GM23338 (cell line): Measurements from ENCODE around the gene SFI1. TPM values are rescaled to one million over a fixed set of nuclear protein-coding genes. Genes with fewer than 3 reads are reported as not detected.

Experiments
- ATAC-seq: fragments of 200-7000 bp; cut with Tn5 transposase; 3 replicates; pipeline ENCODE4 v1.9.1; 2020
- DNase-seq: peaks from one replicate; pipeline ENCODE4 v3.0.0-alpha.2; 2015; ENCODE audit warnings: low spot score
- H2AFZ ChIP-seq: fragments of 200-600 bp; sonication (generic); 2 replicates; pipeline ENCODE4 v1.8.0; 2016; ENCODE audit warnings: antibody characterized with exemption, mild to moderate bottlenecking, moderate library complexity
- H3F3A ChIP-seq: fragments of 200-600 bp; sonication (generic); replicated peaks from 2 replicates; pipeline ENCODE4 v1.8.0; 2017; ENCODE audit warnings: antibody characterized with exemption, mixed run types, low read depth
- H3K27ac ChIP-seq: fragments of 200-600 bp; sonication (generic); 2 replicates; pipeline ENCODE4 v1.6.1; 2016; ENCODE audit warnings: low read depth
- H3K27me3 ChIP-seq: fragments of 200-600 bp; sonication (generic); 2 replicates; pipeline ENCODE4 v1.8.0; 2016; ENCODE audit warnings: mild to moderate bottlenecking, mixed run types, moderate library complexity; ENCODE audit not compliant: insufficient read depth
- H3K36me3 ChIP-seq: fragments of 200-600 bp; sonication (generic); 2 replicates; pipeline ENCODE4 v1.8.0; 2016; ENCODE audit warnings: mild to moderate bottlenecking; ENCODE audit not compliant: insufficient read depth
- H3K4me1 ChIP-seq: fragments of 200-600 bp; sonication (generic); 2 replicates; pipeline ENCODE4 v1.8.0; 2016; ENCODE audit warnings: mild to moderate bottlenecking, moderate library complexity; ENCODE audit not compliant: insufficient read depth
- H3K4me2 ChIP-seq: fragments of 200-600 bp; sonication (generic); 2 replicates; pipeline ENCODE4 v1.7.1; 2017; ENCODE audit warnings: mixed run types
- H3K4me3 ChIP-seq: fragments of 200-600 bp; sonication (generic); 2 replicates; pipeline ENCODE4 v1.6.1; 2016; ENCODE audit warnings: mixed run types
- H3K79me2 ChIP-seq: fragments of 200-600 bp; sonication (generic); replicated peaks from 2 replicates; pipeline ENCODE4 v1.8.0; 2017; ENCODE audit warnings: mild to moderate bottlenecking; ENCODE audit not compliant: insufficient read depth
- H3K9me2 ChIP-seq: fragments of 200-600 bp; sonication (generic); 2 replicates; pipeline ENCODE4 v1.8.0; 2017; ENCODE audit not compliant: insufficient read depth
- H4K20me1 ChIP-seq: fragments of 200-600 bp; sonication (generic); replicated peaks from 2 replicates; pipeline ENCODE4 v1.8.0; 2017; ENCODE audit warnings: mild to moderate bottlenecking; ENCODE audit not compliant: insufficient read depth
- H3K27ac Mint-ChIP-seq: 2 replicates; pipeline ENCODE4 v1.8.0; 2020; ENCODE audit warnings: inconsistent platforms, mild to moderate bottlenecking, moderate library complexity, mixed read lengths
- H3K27me3 Mint-ChIP-seq: 3 replicates; pipeline ENCODE4 v1.8.0; 2022; ENCODE audit warnings: low read depth, mild to moderate bottlenecking, moderate library complexity, mixed read lengths, inconsistent platforms; ENCODE audit not compliant: insufficient read depth, poor library complexity
- H3K36me3 Mint-ChIP-seq: 3 replicates; pipeline ENCODE4 v1.8.0; 2021; ENCODE audit warnings: low read depth, mild to moderate bottlenecking, inconsistent platforms, moderate library complexity, mixed read lengths
- H3K4me1 Mint-ChIP-seq: 3 replicates; pipeline ENCODE4 v1.8.0; 2020; ENCODE audit warnings: mild to moderate bottlenecking, inconsistent platforms, mixed read lengths
- H3K4me3 Mint-ChIP-seq: 3 replicates; pipeline ENCODE4 v1.8.0; 2021; ENCODE audit warnings: moderate library complexity, mild to moderate bottlenecking, inconsistent platforms, mixed read lengths
- H3K9me3 Mint-ChIP-seq: 3 replicates; pipeline ENCODE4 v1.8.0; 2020; ENCODE audit warnings: moderate library complexity, mild to moderate bottlenecking, inconsistent platforms, mixed read lengths
- CREB1 ChIP-seq: fragments of 250-450 bp; sonication (Bioruptor Pico); IDR thresholded peaks from 2 replicates; pipeline ENCODE4 v1.5.0; 2020; ENCODE audit warnings: low read depth, mild to moderate bottlenecking, moderate library complexity
- ETS1 ChIP-seq: IDR thresholded peaks from 2 replicates; pipeline ENCODE4 v1.6.1; 2016; ENCODE audit warnings: antibody characterized with exemption
- EZH2 ChIP-seq: fragments of 200-600 bp; sonication (generic); IDR thresholded peaks from one replicate; pipeline ENCODE4 v1.8.0; 2017; ENCODE audit warnings: antibody characterized with exemption, mild to moderate bottlenecking, low read depth; ENCODE audit not compliant: unreplicated experiment
- EZH2phosphoT487 ChIP-seq: fragments of 200-600 bp; sonication (generic); IDR thresholded peaks from one replicate; pipeline ENCODE4 v1.8.1; 2018; ENCODE audit warnings: antibody characterized with exemption; ENCODE audit not compliant: unreplicated experiment
- JUNB ChIP-seq: IDR thresholded peaks from one replicate; pipeline ENCODE4 v1.6.1; 2016; ENCODE audit warnings: antibody characterized with exemption; ENCODE audit not compliant: unreplicated experiment
- NANOG ChIP-seq: IDR thresholded peaks from 2 replicates; pipeline ENCODE4 v1.6.1; 2016; ENCODE audit warnings: antibody characterized with exemption, borderline replicate concordance
- POLR2AphosphoS5 ChIP-seq: IDR thresholded peaks from 2 replicates; pipeline ENCODE4 v1.6.1; 2016; ENCODE audit warnings: antibody characterized with exemption, low read depth
- ZNF114 ChIP-seq: fragments of 250-450 bp; sonication (Bioruptor Pico); IDR thresholded peaks from 2 replicates; pipeline ENCODE4 v1.5.0; 2020; ENCODE audit warnings: mild to moderate bottlenecking, moderate library complexity
- ZNF331 ChIP-seq: fragments of 250-450 bp; sonication (Bioruptor Pico); IDR thresholded peaks from 2 replicates; pipeline ENCODE4 v1.5.0; 2020; ENCODE audit warnings: low read depth, mild to moderate bottlenecking, moderate library complexity
- polyA plus RNA-seq: library from polyadenylated mRNA; unstranded; fragments of >200 nt; fragmentation: Nextera tagmentation; extraction: Ambion mirVana; gene quantifications from 2 replicates; pipeline ENCODE4 v1.2.1, GENCODE V29; 2016
- total RNA-seq: library from RNA; depleted of rRNA; stranded (reverse); fragments of >200 nt; shearing (Covaris generic); gene quantifications from 2 replicates; pipeline ENCODE4 v1.2.3, GENCODE V29; 2014
- TF ChIP-seq, protein P1 (sequence below), 2 experiments: fragments of 200-600 bp in 1 of 2; sonication (generic) in 1 of 2; conservative IDR thresholded peaks; 2 replicates each; pipeline versions ENCODE4 v1.5.1 to v1.6.1; 2016 to 2017; ENCODE audit warnings: antibody characterized with exemption in 2 of 2, low read depth in 2 of 2, mild to moderate bottlenecking in 2 of 2, moderate library complexity in 1 of 2
- TF ChIP-seq, protein P2 (sequence below): IDR thresholded peaks from one replicate; pipeline ENCODE4 v1.6.1; 2018; ENCODE audit warnings: antibody characterized with exemption; ENCODE audit not compliant: unreplicated experiment
- TF ChIP-seq, protein P3 (sequence below): fragments of 250-450 bp; sonication (Bioruptor Pico); IDR thresholded peaks from 2 replicates; pipeline ENCODE4 v1.5.0; 2020; ENCODE audit warnings: mild to moderate bottlenecking, moderate library complexity

Gene SFI1
- total and polyA plus RNA-seq, 2 experiments from 2014 or later = 16.7 to 25.6 TPM

DNA sequence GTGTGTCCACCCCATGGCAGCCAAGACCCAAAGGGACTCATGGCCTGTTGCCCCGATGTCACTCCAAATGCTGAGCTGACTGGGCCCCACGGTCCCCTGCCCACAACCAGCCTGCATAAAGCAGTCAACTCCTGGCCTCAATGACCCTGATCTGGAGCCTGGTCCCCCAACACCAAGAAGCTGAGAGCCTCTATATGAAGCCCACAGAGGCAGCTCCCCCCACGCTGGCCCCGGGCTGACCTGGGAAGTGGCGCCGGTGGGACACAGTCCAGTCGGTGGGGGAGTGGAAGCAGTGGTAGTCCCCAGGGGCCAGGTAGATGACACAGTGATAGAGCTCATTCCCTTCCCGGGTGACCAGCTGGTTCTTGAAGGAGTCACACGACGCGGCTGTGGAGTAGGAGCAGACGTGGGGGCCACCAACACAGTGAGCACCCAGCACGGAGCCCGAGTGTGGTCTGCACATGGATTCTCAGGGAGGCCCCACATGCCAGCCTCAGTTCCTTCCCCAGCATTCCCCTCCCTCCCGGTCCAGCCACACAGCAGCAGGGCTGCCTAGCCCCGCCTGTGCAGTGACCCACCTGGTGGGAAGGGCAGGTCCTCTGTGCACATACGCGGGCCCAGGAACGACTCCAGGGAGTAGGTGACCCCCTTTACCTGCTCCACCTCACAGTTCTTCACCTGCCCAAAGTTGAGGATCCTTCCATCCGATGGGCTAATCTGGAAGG is 124.6 kb downstream of the SFI1 start:
- Histone ChIP-seq H3F3A (peaks cover 2% of the 10 kb centered on the region), H3K4me2 (no peak overlapping the region), H3K9me2 (no peaks in the 10 kb centered on the region), H2AFZ (no peak overlapping the region), H3K27me3 (no peaks in the 10 kb centered on the region), H3K4me3 (no peak overlapping the region), H3K4me1 (peaks cover 8% of the 10 kb centered on the region), H3K27ac (no peak overlapping the region), H3K36me3 (no peaks in the 10 kb centered on the region), H3K79me2 (peaks cover 24% of the 10 kb centered on the region), H4K20me1 (peaks cover 8% of the 10 kb centered on the region; the same call in 1 of the 2 replicates)
- Mint-ChIP-seq H3K9me3 (no peaks in the 10 kb centered on the region), H3K4me3 (no peak overlapping the region), H3K4me1 (peaks cover 16% of the 10 kb centered on the region), H3K36me3 (peaks cover 30% of the 10 kb centered on the region), H3K27me3 (peaks cover 15% of the 10 kb centered on the region), H3K27ac (no peak overlapping the region)
- DNase-seq = no peak
- ATAC-seq = no peak
- TF ChIP-seq CREB1 (CRISPR knock-in tag) (no peak), POLR2AphosphoS5 (no peak), ZNF331 (CRISPR knock-in tag) (no peak), EZH2phosphoT487 (no peak), JUNB (no peak), EZH2 (no peak), NANOG (no peak), ZNF114 (CRISPR knock-in tag) (no peak), ETS1 (no peak)
- TF ChIP-seq, protein P1, sequence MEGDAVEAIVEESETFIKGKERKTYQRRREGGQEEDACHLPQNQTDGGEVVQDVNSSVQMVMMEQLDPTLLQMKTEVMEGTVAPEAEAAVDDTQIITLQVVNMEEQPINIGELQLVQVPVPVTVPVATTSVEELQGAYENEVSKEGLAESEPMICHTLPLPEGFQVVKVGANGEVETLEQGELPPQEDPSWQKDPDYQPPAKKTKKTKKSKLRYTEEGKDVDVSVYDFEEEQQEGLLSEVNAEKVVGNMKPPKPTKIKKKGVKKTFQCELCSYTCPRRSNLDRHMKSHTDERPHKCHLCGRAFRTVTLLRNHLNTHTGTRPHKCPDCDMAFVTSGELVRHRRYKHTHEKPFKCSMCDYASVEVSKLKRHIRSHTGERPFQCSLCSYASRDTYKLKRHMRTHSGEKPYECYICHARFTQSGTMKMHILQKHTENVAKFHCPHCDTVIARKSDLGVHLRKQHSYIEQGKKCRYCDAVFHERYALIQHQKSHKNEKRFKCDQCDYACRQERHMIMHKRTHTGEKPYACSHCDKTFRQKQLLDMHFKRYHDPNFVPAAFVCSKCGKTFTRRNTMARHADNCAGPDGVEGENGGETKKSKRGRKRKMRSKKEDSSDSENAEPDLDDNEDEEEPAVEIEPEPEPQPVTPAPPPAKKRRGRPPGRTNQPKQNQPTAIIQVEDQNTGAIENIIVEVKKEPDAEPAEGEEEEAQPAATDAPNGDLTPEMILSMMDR (conservative IDR thresholded peaks at IDR 0.05; ENCODE audit: low read depth in 2 of 2) = no peak
- TF ChIP-seq, protein P2, sequence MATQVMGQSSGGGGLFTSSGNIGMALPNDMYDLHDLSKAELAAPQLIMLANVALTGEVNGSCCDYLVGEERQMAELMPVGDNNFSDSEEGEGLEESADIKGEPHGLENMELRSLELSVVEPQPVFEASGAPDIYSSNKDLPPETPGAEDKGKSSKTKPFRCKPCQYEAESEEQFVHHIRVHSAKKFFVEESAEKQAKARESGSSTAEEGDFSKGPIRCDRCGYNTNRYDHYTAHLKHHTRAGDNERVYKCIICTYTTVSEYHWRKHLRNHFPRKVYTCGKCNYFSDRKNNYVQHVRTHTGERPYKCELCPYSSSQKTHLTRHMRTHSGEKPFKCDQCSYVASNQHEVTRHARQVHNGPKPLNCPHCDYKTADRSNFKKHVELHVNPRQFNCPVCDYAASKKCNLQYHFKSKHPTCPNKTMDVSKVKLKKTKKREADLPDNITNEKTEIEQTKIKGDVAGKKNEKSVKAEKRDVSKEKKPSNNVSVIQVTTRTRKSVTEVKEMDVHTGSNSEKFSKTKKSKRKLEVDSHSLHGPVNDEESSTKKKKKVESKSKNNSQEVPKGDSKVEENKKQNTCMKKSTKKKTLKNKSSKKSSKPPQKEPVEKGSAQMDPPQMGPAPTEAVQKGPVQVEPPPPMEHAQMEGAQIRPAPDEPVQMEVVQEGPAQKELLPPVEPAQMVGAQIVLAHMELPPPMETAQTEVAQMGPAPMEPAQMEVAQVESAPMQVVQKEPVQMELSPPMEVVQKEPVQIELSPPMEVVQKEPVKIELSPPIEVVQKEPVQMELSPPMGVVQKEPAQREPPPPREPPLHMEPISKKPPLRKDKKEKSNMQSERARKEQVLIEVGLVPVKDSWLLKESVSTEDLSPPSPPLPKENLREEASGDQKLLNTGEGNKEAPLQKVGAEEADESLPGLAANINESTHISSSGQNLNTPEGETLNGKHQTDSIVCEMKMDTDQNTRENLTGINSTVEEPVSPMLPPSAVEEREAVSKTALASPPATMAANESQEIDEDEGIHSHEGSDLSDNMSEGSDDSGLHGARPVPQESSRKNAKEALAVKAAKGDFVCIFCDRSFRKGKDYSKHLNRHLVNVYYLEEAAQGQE = no peak
- TF ChIP-seq, protein P3, sequence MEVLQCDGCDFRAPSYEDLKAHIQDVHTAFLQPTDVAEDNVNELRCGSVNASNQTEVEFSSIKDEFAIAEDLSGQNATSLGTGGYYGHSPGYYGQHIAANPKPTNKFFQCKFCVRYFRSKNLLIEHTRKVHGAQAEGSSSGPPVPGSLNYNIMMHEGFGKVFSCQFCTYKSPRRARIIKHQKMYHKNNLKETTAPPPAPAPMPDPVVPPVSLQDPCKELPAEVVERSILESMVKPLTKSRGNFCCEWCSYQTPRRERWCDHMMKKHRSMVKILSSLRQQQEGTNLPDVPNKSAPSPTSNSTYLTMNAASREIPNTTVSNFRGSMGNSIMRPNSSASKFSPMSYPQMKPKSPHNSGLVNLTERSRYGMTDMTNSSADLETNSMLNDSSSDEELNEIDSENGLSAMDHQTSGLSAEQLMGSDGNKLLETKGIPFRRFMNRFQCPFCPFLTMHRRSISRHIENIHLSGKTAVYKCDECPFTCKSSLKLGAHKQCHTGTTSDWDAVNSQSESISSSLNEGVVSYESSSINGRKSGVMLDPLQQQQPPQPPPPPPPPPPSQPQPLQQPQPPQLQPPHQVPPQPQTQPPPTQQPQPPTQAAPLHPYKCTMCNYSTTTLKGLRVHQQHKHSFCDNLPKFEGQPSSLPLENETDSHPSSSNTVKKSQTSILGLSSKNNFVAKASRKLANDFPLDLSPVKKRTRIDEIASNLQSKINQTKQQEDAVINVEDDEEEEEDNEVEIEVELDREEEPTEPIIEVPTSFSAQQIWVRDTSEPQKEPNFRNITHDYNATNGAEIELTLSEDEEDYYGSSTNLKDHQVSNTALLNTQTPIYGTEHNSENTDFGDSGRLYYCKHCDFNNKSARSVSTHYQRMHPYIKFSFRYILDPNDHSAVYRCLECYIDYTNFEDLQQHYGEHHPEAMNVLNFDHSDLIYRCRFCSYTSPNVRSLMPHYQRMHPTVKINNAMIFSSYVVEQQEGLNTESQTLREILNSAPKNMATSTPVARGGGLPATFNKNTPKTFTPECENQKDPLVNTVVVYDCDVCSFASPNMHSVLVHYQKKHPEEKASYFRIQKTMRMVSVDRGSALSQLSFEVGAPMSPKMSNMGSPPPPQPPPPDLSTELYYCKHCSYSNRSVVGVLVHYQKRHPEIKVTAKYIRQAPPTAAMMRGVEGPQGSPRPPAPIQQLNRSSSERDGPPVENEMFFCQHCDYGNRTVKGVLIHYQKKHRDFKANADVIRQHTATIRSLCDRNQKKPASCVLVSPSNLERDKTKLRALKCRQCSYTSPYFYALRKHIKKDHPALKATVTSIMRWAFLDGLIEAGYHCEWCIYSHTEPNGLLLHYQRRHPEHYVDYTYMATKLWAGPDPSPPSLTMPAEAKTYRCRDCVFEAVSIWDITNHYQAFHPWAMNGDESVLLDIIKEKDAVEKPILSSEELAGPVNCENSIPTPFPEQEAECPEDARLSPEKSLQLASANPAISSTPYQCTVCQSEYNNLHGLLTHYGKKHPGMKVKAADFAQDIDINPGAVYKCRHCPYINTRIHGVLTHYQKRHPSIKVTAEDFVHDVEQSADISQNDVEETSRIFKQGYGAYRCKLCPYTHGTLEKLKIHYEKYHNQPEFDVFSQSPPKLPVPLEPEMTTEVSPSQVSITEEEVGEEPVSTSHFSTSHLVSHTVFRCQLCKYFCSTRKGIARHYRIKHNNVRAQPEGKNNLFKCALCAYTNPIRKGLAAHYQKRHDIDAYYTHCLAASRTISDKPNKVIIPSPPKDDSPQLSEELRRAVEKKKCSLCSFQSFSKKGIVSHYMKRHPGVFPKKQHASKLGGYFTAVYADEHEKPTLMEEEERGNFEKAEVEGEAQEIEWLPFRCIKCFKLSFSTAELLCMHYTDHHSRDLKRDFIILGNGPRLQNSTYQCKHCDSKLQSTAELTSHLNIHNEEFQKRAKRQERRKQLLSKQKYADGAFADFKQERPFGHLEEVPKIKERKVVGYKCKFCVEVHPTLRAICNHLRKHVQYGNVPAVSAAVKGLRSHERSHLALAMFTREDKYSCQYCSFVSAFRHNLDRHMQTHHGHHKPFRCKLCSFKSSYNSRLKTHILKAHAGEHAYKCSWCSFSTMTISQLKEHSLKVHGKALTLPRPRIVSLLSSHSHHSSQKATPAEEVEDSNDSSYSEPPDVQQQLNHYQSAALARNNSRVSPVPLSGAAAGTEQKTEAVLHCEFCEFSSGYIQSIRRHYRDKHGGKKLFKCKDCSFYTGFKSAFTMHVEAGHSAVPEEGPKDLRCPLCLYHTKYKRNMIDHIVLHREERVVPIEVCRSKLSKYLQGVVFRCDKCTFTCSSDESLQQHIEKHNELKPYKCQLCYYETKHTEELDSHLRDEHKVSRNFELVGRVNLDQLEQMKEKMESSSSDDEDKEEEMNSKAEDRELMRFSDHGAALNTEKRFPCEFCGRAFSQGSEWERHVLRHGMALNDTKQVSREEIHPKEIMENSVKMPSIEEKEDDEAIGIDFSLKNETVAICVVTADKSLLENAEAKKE (CRISPR knock-in tag) = no peak
